GM21576 (cell line): Measurements from ENCODE around the gene COX7C.

Experiments used
- ATAC-seq: cut with Tn5 transposase; IDR thresholded peaks from one replicate; pipeline ENCODE4 v1.9.1; 2021; ENCODE audit warnings: mild to moderate bottlenecking, moderate library complexity; ENCODE audit not compliant: unreplicated experiment

The COX7C gene

GRCh38 chr5:86664173-86664572, 46.4 kb downstream of the COX7C start:
- ATAC-seq: no peak

GRCh38 chr5:86665984-86666760, 48.4 kb downstream of the COX7C start:
- ATAC-seq: no peak

GRCh38 chr5:86666981-86667380, 49.2 kb downstream of the COX7C start:
- ATAC-seq: no peak
